ENCODE measurements around the gene NR6A1. TPM values are rescaled to one million over a fixed set of nuclear protein-coding genes. Genes with fewer than 3 reads are reported as not detected.

NR6A1 gene
- total and polyA plus RNA-seq, 2 experiments from 2014 or later = 44.2 to 139 TPM

GRCh38 chr9:124784509-124784908 lies 13.4 kb upstream of the NR6A1 start (continued):
- TF ChIP-seq REST (IDR thresholded peaks at IDR 0.05; ENCODE audit: unreplicated experiment) (no peak), EZH2 (IDR thresholded peaks at IDR 0.05; ENCODE audit: low read depth, unreplicated experiment) (no peak), ZNF114 (CRISPR knock-in tag; IDR thresholded peaks at IDR 0.05) (no peak)

GRCh38 chr9:124783830-124784229 lies 12.7 kb upstream of the NR6A1 start:
- Histone ChIP-seq H3K36me3 (ENCODE audit: insufficient read depth) (no peaks in the 10 kb centered on the region), H3K4me3 (no peak overlapping the region), H3K4me1 (ENCODE audit: insufficient read depth) (peaks cover 14% of the 10 kb centered on the region; the same call in 1 of the 2 replicates), H3K4me2 (no peak overlapping the region), H3K9me2 (ENCODE audit: insufficient read depth) (no peaks in the 10 kb centered on the region), H2AFZ (no peak overlapping the region), H3K27ac (ENCODE audit: low read depth) (no peak overlapping the region), H3K79me2 (replicated peaks; ENCODE audit: insufficient read depth) (no peaks in the 10 kb centered on the region), H4K20me1 (replicated peaks; ENCODE audit: insufficient read depth) (no peaks in the 10 kb centered on the region), H3K27me3 (ENCODE audit: insufficient read depth) (0 out of 2 replicates have a peak, but pooled peaks cover under 1% of the 10 kb centered on the region), H3F3A (replicated peaks; ENCODE audit: low read depth) (peaks cover 4% of the 10 kb centered on the region; the same call in 1 of the 2 replicates)
- TF ChIP-seq REST (IDR thresholded peaks at IDR 0.05; ENCODE audit: unreplicated experiment) (no peak), STAT1 (IDR thresholded peaks at IDR 0.05; ENCODE audit: unreplicated experiment) (no peak), NANOG (IDR thresholded peaks at IDR 0.05; ENCODE audit: borderline replicate concordance) (no peak)
- Mint-ChIP-seq H3K27me3 (ENCODE audit: insufficient read depth, low read depth, poor library complexity) (peaks cover 12% of the 10 kb centered on the region), H3K36me3 (ENCODE audit: low read depth) (no peaks in the 10 kb centered on the region; the same call in 2 of the 3 replicates), H3K4me3 (no peak overlapping the region), H3K4me1 (peaks cover 19% of the 10 kb centered on the region), H3K9me3 (no peaks in the 10 kb centered on the region), H3K27ac (no peak overlapping the region)
- ATAC-seq = no peak
- no peak for DNase-seq (ENCODE audit: low spot score)
